Thyroid gland (tissue), 4 donors: ENCODE data around the gene RNF125. TPM values are rescaled to one million over a fixed set of nuclear protein-coding genes. Genes with fewer than 3 reads are reported as not detected.

Experiments
- DNase-seq, 2 donors: peaks; one replicate each; pipeline ENCODE4 v3.0.0-alpha.2; 2019
- H3K27ac ChIP-seq, 3 donors: fragments of 200-600 bp; sonication (generic); 1 replicate in 2 of 3; 2 replicates in 1 of 3; pipeline ENCODE4 v1.5.1; 2016 to 2019; ENCODE audit warnings: mild to moderate bottlenecking in 1 of 3, moderate library complexity in 1 of 3
- H3K27me3 ChIP-seq: fragments of 200-600 bp; sonication (generic); one replicate; pipeline ENCODE4 v1.5.1; 2019
- H3K36me3 ChIP-seq, 2 donors: fragments of 200-600 bp; sonication (generic); one replicate each; pipeline ENCODE4 v1.5.1; 2016 to 2019
- H3K4me1 ChIP-seq, 2 donors: fragments of 200-600 bp; sonication (generic); one replicate each; pipeline ENCODE4 v1.5.1; 2017 to 2019
- H3K4me3 ChIP-seq, 3 donors: fragments of 200-600 bp; sonication (generic); replicated peaks in 1 of 3; 1 replicate in 2 of 3; 2 replicates in 1 of 3; pipeline ENCODE4 v1.5.1; 2016; ENCODE audit warnings: mild to moderate bottlenecking in 1 of 3
- H3K9me3 ChIP-seq: fragments of 200-600 bp; sonication (generic); one replicate; pipeline ENCODE4 v1.5.1; 2017
- CTCF ChIP-seq, 6 experiments: fragments of 200-600 bp in 3 of 6; fragments of 450-650 bp in 3 of 6; sonication (generic) in 3 of 6; IDR thresholded peaks; one replicate each; pipeline ENCODE4 v1.5.1; 2016 to 2019; ENCODE audit warnings: antibody characterized with exemption in 6 of 6, mild to moderate bottlenecking in 2 of 6, inconsistent platforms in 1 of 6, moderate library complexity in 1 of 6
- POLR2A ChIP-seq, 2 donors: fragments of 450-650 bp; IDR thresholded peaks; one replicate each; pipeline ENCODE4 v1.6.1; 2017; ENCODE audit warnings: antibody characterized with exemption in 2 of 2, mild to moderate bottlenecking in 2 of 2, moderate library complexity in 1 of 2
- whole genome bisulfite sequencing, 2 donors: methylation state at CpG; one replicate each; pipeline ENCODE4 v1.1.5; 2017; 5-methylcytosine and 5-hydroxymethylcytosine counted together
- intact Hi-C: fragments of 100-400 bp; cut with DNase I; formaldehyde crosslinking; loops from one replicate; pipeline ENCODE4 v1.15.1; 2023
- total RNA-seq, 4 donors: library from RNA; depleted of rRNA; stranded (reverse); fragments of >200 nt; gene quantifications; one replicate each; pipeline ENCODE4 v1.2.3, GENCODE V29; 2016

RNF125 gene
- total RNA-seq, 4 donors from 2014 or later: 1.3 to 6.7 (median 1.9) TPM

GRCh38 chr18:32037616-32038015 is 19.0 kb downstream of the RNF125 start:
- Histone ChIP-seq H3K36me3 (no peaks in the 10 kb centered on the region), H3K4me1 (no peaks in the 10 kb centered on the region), H3K27me3 (no peaks in the 10 kb centered on the region), H3K27ac (no peak overlapping the region), H3K4me3 (no peak overlapping the region), H3K9me3 (no peaks in the 10 kb centered on the region)
- TF ChIP-seq POLR2A (IDR thresholded peaks at IDR 0.05) (no peak), CTCF (IDR thresholded peaks at IDR 0.05) (no peak)
- WGBS, 2 donors: 94 to 99% methylated on average over 10 of the region's 10 CpGs
- intact Hi-C loops: no loop called here
- no peak for DNase-seq

GRCh38 chr18:32040936-32041335 is 22.3 kb downstream of the RNF125 start:
- intact Hi-C loops: no loop called here
- Histone ChIP-seq H3K27ac (no peak overlapping the region), H3K4me1 (no peaks in the 10 kb centered on the region), H3K4me3 (no peak overlapping the region), H3K9me3 (no peaks in the 10 kb centered on the region), H3K27me3 (no peaks in the 10 kb centered on the region), H3K36me3 (no peaks in the 10 kb centered on the region)
- DNase-seq: no peak
- WGBS, 2 donors: 70 to 72% methylated on average over 3 of the region's 3 CpGs
- no peak for TF ChIP-seq POLR2A (IDR thresholded peaks at IDR 0.05)
- TF ChIP-seq CTCF (IDR thresholded peaks at IDR 0.05): no peak

GRCh38 chr18:32042337-32042736 is 23.7 kb downstream of the RNF125 start:
- Histone ChIP-seq H3K4me1 (no peaks in the 10 kb centered on the region), H3K27me3 (no peaks in the 10 kb centered on the region), H3K4me3 (no peak overlapping the region), H3K36me3 (no peaks in the 10 kb centered on the region), H3K9me3 (no peaks in the 10 kb centered on the region), H3K27ac (no peak overlapping the region)
- DNase-seq: no peak
- TF ChIP-seq CTCF (IDR thresholded peaks at IDR 0.05): no peak
- TF ChIP-seq POLR2A (IDR thresholded peaks at IDR 0.05): no peak
- intact Hi-C loops: no loop called here

GRCh38 chr18:32048507-32049091 is 30.0 kb downstream of the RNF125 start:
- H3K9me3 ChIP-seq: no peaks in the 10 kb centered on the region
- WGBS, 2 donors: 39 to 63% methylated on average over 4 of the region's 4 CpGs
- intact Hi-C loops: no loop called here
- H3K36me3 ChIP-seq: no peaks in the 10 kb centered on the region
- no peak overlapping the region for H3K4me3 ChIP-seq
- H3K4me1 ChIP-seq: peaks cover 0 to 12% of the 10 kb centered on the region in 2 donors
- no peak overlapping the region for H3K27ac ChIP-seq
- H3K27me3 ChIP-seq: no peaks in the 10 kb centered on the region
- no peak for TF ChIP-seq POLR2A (IDR thresholded peaks at IDR 0.05)
- no peak for TF ChIP-seq CTCF (IDR thresholded peaks at IDR 0.05)
- peak; percentile 11 to 17 for DNase-seq

- Histone ChIP-seq H3K27me3 (no peaks in the 10 kb centered on the region), H3K27ac (no peak overlapping the region), H3K9me3 (no peaks in the 10 kb centered on the region), H3K4me3 (no peak overlapping the region), H3K4me1 (peaks cover 0 to 12% of the 10 kb centered on the region in 2 donors), H3K36me3 (no peaks in the 10 kb centered on the region)
- intact Hi-C loops: no loop called here
- DNase-seq: peak; percentile 5 to 13
- TF ChIP-seq CTCF (IDR thresholded peaks at IDR 0.05) (no peak), POLR2A (IDR thresholded peaks at IDR 0.05) (no peak)
- 77 to 91% methylated on average over 3 of the region's 3 CpGs for WGBS, 2 donors
Measured at GRCh38 chr18:32049393-32050171, 31.0 kb downstream of the RNF125 start.
